ENCODE data around the gene MTHFSD. TPM values are rescaled to one million over a fixed set of nuclear protein-coding genes. Genes with fewer than 3 reads are reported as not detected.

MTHFSD gene
- total RNA-seq, 1 donor, result 15.9 TPM

- TF ChIP-seq CTCF (IDR thresholded peaks at IDR 0.05; ENCODE audit: insufficient read depth, low read length), result no peak
- no peak overlapping the region for H3K4me3 ChIP-seq (ENCODE audit: low read depth, low read length)
- DNase-seq (ENCODE audit: low read depth), result no peak
Observed at GRCh38 chr16:86528061-86528929, 26.7 kb downstream of the MTHFSD start.

GRCh38 chr16:86527366-86527765 is 27.7 kb downstream of the MTHFSD start:
- TF ChIP-seq CTCF (IDR thresholded peaks at IDR 0.05; ENCODE audit: insufficient read depth, low read length), result no peak
- DNase-seq (ENCODE audit: low read depth), result no peak
- no peak overlapping the region for H3K4me3 ChIP-seq (ENCODE audit: low read depth, low read length)

- TF ChIP-seq CTCF (IDR thresholded peaks at IDR 0.05; ENCODE audit: insufficient read depth, low read length), result no peak
- no peak overlapping the region for H3K4me3 ChIP-seq (ENCODE audit: low read depth, low read length)
- DNase-seq (ENCODE audit: low read depth), result no peak
Observed at GRCh38 chr16:86525696-86526095, 29.3 kb downstream of the MTHFSD start.

- no peak for DNase-seq (ENCODE audit: low read depth)
- no peak for TF ChIP-seq CTCF (IDR thresholded peaks at IDR 0.05; ENCODE audit: insufficient read depth, low read length)
- H3K4me3 ChIP-seq (ENCODE audit: low read depth, low read length), result no peak overlapping the region
Observed at GRCh38 chr16:86524029-86524428, 31.0 kb downstream of the MTHFSD start.

GRCh38 chr16:86523166-86523740 is 31.8 kb downstream of the MTHFSD start:
- H3K4me3 ChIP-seq (ENCODE audit: low read depth, low read length), result no peak overlapping the region
- no peak for TF ChIP-seq CTCF (IDR thresholded peaks at IDR 0.05; ENCODE audit: insufficient read depth, low read length)
- no peak for DNase-seq (ENCODE audit: low read depth)

GRCh38 chr16:86522634-86523033 is 32.4 kb downstream of the MTHFSD start:
- no peak overlapping the region for H3K4me3 ChIP-seq (ENCODE audit: low read depth, low read length)
- no peak for TF ChIP-seq CTCF (IDR thresholded peaks at IDR 0.05; ENCODE audit: insufficient read depth, low read length)
- DNase-seq (ENCODE audit: low read depth), result no peak
